GM12864 (cell line): ENCODE measurements around the gene RSKR.

Experiments used
- DNase-seq: peaks from one replicate; pipeline ENCODE4 v3.0.0-alpha.2; 2011; ENCODE audit warnings: low read depth
- H3K4me3 ChIP-seq: 2 replicates; pipeline ENCODE4 v1.5.1; 2011; ENCODE audit warnings: mild to moderate bottlenecking, low read depth, low read length, control low read depth
- CTCF ChIP-seq: IDR thresholded peaks from 2 replicates; pipeline ENCODE4 v1.5.1; 2011; ENCODE audit warnings: low read depth, mild to moderate bottlenecking, moderate library complexity, low read length, control low read depth, inconsistent platforms; ENCODE audit errors: missing control alignments

Gene RSKR

GRCh38 chr17:28620010-28620409 is 6.0 kb upstream of the RSKR start:
- no peak overlapping the region for H3K4me3 ChIP-seq
- TF ChIP-seq CTCF: no peak
- no peak for DNase-seq

- no peak for TF ChIP-seq CTCF
- no peak for DNase-seq
- no peak overlapping the region for H3K4me3 ChIP-seq
These were observed 4.5 kb upstream of the RSKR start for GRCh38 chr17:28618464-28618863.

- TF ChIP-seq CTCF: no peak
- no peak for DNase-seq
- H3K4me3 ChIP-seq: no peak overlapping the region
These were observed 2.3 kb upstream of the RSKR start for GRCh38 chr17:28616281-28616680.

- DNase-seq: no peak
- no peak overlapping the region for H3K4me3 ChIP-seq
- TF ChIP-seq CTCF: no peak
These were observed 1.4 kb upstream of the RSKR start for GRCh38 chr17:28615260-28615940.

- TF ChIP-seq CTCF: peak; percentile 73
- H3K4me3 ChIP-seq: no peak overlapping the region
- DNase-seq: no peak
These were observed 781 bp downstream of the RSKR start for GRCh38 chr17:28612936-28613872.

- TF ChIP-seq CTCF: no peak
- no peak for DNase-seq
- no peak overlapping the region for H3K4me3 ChIP-seq
These were observed 1.5 kb downstream of the RSKR start for GRCh38 chr17:28612531-28612930.
